PFSK-1 (cell line): ENCODE data around the gene LCN10.

Experiments used
- POLR2AphosphoS5 ChIP-seq: IDR thresholded peaks from 2 replicates; pipeline ENCODE4 v1.6.1; 2012; ENCODE audit warnings: low read depth, mild to moderate bottlenecking, control low read depth, low read length, moderate library complexity
- REST ChIP-seq, 2 experiments: IDR thresholded peaks; 2 replicates each; pipeline versions ENCODE4 v1.6.1 to v1.8.0; 2011 to 2012; ENCODE audit warnings: low read depth in 2 of 2, low read length in 2 of 2, control low read depth in 1 of 2, inconsistent platforms in 1 of 2, mild to moderate bottlenecking in 1 of 2, moderate library complexity in 1 of 2; ENCODE audit not compliant: insufficient read depth in 1 of 2
- SIN3A ChIP-seq: IDR thresholded peaks from 2 replicates; pipeline ENCODE4 v1.6.1; 2012; ENCODE audit warnings: mild to moderate bottlenecking, low read length, moderate library complexity, borderline replicate concordance; ENCODE audit not compliant: insufficient read depth
- TAF1 ChIP-seq: IDR thresholded peaks from 2 replicates; pipeline ENCODE4 v1.6.1; 2012; ENCODE audit warnings: low read length, control low read depth, borderline replicate concordance; ENCODE audit not compliant: insufficient read depth

DNA sequence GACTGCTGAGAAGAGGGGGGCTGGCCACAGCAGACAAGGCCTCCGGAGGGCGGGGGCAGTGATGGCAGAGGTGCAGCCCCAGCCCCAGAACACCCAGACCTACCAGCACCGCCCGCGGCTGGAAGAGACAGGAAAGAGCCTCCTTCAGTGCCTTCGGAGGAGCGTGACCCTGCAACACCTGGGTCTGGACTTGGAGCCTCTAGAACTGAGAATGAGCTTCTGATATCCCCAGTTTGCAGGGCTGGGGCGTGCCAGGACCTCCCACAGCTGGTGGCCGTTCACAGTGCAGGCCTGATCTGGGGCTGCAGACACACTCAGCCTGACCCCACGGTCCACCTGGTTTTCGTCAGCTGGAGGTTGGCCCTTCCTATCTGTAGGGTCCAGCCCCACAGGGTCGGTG is 9.1 kb downstream of the LCN10 start:
- TF ChIP-seq TAF1 = no peak
- no peak for TF ChIP-seq REST (IDR thresholded peaks at IDR 0.05; ENCODE audit: insufficient read depth in 1 of 2, low read depth in 2 of 2, low read length in 2 of 2)
- TF ChIP-seq SIN3A = no peak
- no peak for TF ChIP-seq POLR2AphosphoS5
